Kidney epithelial cell (primary cell): ENCODE data around the gene MAD1L1. TPM values are rescaled to one million over a fixed set of nuclear protein-coding genes. Genes with fewer than 3 reads are reported as not detected.

Source experiments
- DNase-seq: peaks from one replicate; pipeline ENCODE4 v3.0.0-alpha.2; 2010; ENCODE audit warnings: low read depth
- H3K27me3 ChIP-seq: 2 replicates; pipeline ENCODE4 v1.6.0; 2011; ENCODE audit warnings: low read length; ENCODE audit not compliant: control insufficient read depth, insufficient read depth
- H3K36me3 ChIP-seq: 2 replicates; pipeline ENCODE4 v1.5.1; 2011; ENCODE audit warnings: low read length; ENCODE audit not compliant: control insufficient read depth, insufficient read depth
- H3K4me3 ChIP-seq: 2 replicates; pipeline ENCODE4 v1.5.1; 2011; ENCODE audit warnings: low read depth, mild to moderate bottlenecking, control low read depth, low read length
- CTCF ChIP-seq: IDR thresholded peaks from 2 replicates; pipeline ENCODE4 v1.5.1; 2011; ENCODE audit warnings: mild to moderate bottlenecking, moderate library complexity, low read length, control low read depth, inconsistent platforms; ENCODE audit not compliant: insufficient read depth, poor library complexity, severe bottlenecking
- total RNA-seq: library from RNA; depleted of rRNA; stranded (reverse); fragments of >200 nt; gene quantifications from 2 replicates; pipeline ENCODE4 v1.2.3, GENCODE V29; 2015

MAD1L1 gene
- total RNA-seq, 1 donor from 2014 or later = 61.2 TPM

GRCh38 chr7:1868516-1869165, 364.1 kb downstream of the MAD1L1 start:
- Histone ChIP-seq H3K27me3 (no peaks in the 10 kb centered on the region), H3K4me3 (no peak overlapping the region), H3K36me3 (no peaks in the 10 kb centered on the region)
- no peak for TF ChIP-seq CTCF
- no peak for DNase-seq

GRCh38 chr7:1867370-1868260, 365.1 kb downstream of the MAD1L1 start:
- Histone ChIP-seq H3K4me3 (no peak overlapping the region), H3K36me3 (no peaks in the 10 kb centered on the region), H3K27me3 (no peaks in the 10 kb centered on the region)
- no peak for DNase-seq
- no peak for TF ChIP-seq CTCF

- H3K4me3 ChIP-seq = no peak overlapping the region
Measured at GRCh38 chr7:1866601-1867000, 366.1 kb downstream of the MAD1L1 start.

GRCh38 chr7:1865571-1866255, 367.0 kb downstream of the MAD1L1 start:
- DNase-seq = no peak
- TF ChIP-seq CTCF = no peak
- no peaks in the 10 kb centered on the region for H3K27me3 ChIP-seq
- no peak overlapping the region for H3K4me3 ChIP-seq
- H3K36me3 ChIP-seq = no peaks in the 10 kb centered on the region

More at GRCh38 chr7:1866601-1867000, 366.1 kb downstream of the MAD1L1 start:
- H3K36me3 ChIP-seq = no peaks in the 10 kb centered on the region
- no peak for DNase-seq
- no peak for TF ChIP-seq CTCF
- no peaks in the 10 kb centered on the region for H3K27me3 ChIP-seq

GRCh38 chr7:1865000-1865555, 367.7 kb downstream of the MAD1L1 start:
- H3K36me3 ChIP-seq = no peaks in the 10 kb centered on the region
- TF ChIP-seq CTCF = no peak
- H3K4me3 ChIP-seq = no peak overlapping the region

More at GRCh38 chr7:1865000-1865555, 367.7 kb downstream of the MAD1L1 start:
- no peaks in the 10 kb centered on the region for H3K27me3 ChIP-seq
- DNase-seq = no peak
